Loucy (cell line): ENCODE measurements around the gene CRX.
"Not testable (repeated sequence)": the region's sequence is repeated elsewhere in the genome, so short reads cannot be mapped to it uniquely, and the experiment has no call there.

Source experiments
- CTCF ChIP-seq: fragments of 200-600 bp; sonication (generic); conservative IDR thresholded peaks from 2 replicates; pipeline ENCODE4 v1.5.1; 2014; ENCODE audit warnings: mild to moderate bottlenecking, antibody characterized with exemption, low read length
- EZH2phosphoT487 ChIP-seq: fragments of 200-600 bp; IDR thresholded peaks from 2 replicates; pipeline ENCODE4 v1.6.1; 2018; ENCODE audit warnings: antibody characterized with exemption, mild to moderate bottlenecking, moderate library complexity, borderline replicate concordance

GRCh38 chr19:47787307-47787706 is 34.4 kb upstream of the CRX start:
- not testable (repeated sequence) for TF ChIP-seq CTCF, EZH2phosphoT487
